Neuron (in vitro differentiated cells): Measurements from ENCODE around the gene APOB.

Experiments used
- H2AFZ ChIP-seq: one replicate; pipeline ENCODE4 v1.6.1; 2013; ENCODE audit warnings: low read depth, mild to moderate bottlenecking, inconsistent platforms, low read length, moderate library complexity
- H3K27me3 ChIP-seq: one replicate; pipeline ENCODE4 v1.6.1; 2013; ENCODE audit warnings: low read length; ENCODE audit not compliant: insufficient read depth
- H3K36me3 ChIP-seq: one replicate; pipeline ENCODE4 v1.6.1; 2013; ENCODE audit warnings: low read length; ENCODE audit not compliant: insufficient read depth
- H3K4me1 ChIP-seq: one replicate; pipeline ENCODE4 v1.6.1; 2013; ENCODE audit warnings: low read length; ENCODE audit not compliant: insufficient read depth
- H3K4me3 ChIP-seq: 2 replicates; pipeline ENCODE4 v1.5.1; 2013; ENCODE audit warnings: mild to moderate bottlenecking, low read length, moderate library complexity
- H3K9me3 ChIP-seq: one replicate; pipeline ENCODE4 v1.6.1; 2013; ENCODE audit warnings: low read length

APOB gene

GRCh38 chr2:20972110-20972509 is 71.8 kb downstream of the APOB start:
- Histone ChIP-seq H2AFZ (no peak overlapping the region), H3K4me1 (no peaks in the 10 kb centered on the region), H3K36me3 (no peaks in the 10 kb centered on the region), H3K9me3 (no peaks in the 10 kb centered on the region), H3K4me3 (no peak overlapping the region), H3K27me3 (no peaks in the 10 kb centered on the region)

GRCh38 chr2:20970068-20970467 is 73.8 kb downstream of the APOB start:
- Histone ChIP-seq H3K27me3 (peaks cover 4% of the 10 kb centered on the region), H3K4me1 (no peaks in the 10 kb centered on the region), H3K4me3 (no peak overlapping the region), H2AFZ (no peak overlapping the region), H3K9me3 (no peaks in the 10 kb centered on the region), H3K36me3 (no peaks in the 10 kb centered on the region)

- peaks cover 4% of the 10 kb centered on the region for H3K27me3 ChIP-seq
- H3K4me3 ChIP-seq = no peak overlapping the region
These were observed 77.7 kb downstream of the APOB start for GRCh38 chr2:20966061-20966595.

GRCh38 chr2:20965221-20965620 is 78.7 kb downstream of the APOB start:
- Histone ChIP-seq H3K27me3 (peaks cover 4% of the 10 kb centered on the region), H3K36me3 (no peaks in the 10 kb centered on the region), H3K4me1 (no peaks in the 10 kb centered on the region), H2AFZ (no peak overlapping the region), H3K9me3 (no peaks in the 10 kb centered on the region), H3K4me3 (no peak overlapping the region)

More at GRCh38 chr2:20966061-20966595, 77.7 kb downstream of the APOB start:
- Histone ChIP-seq H3K4me1 (no peaks in the 10 kb centered on the region), H2AFZ (no peak overlapping the region), H3K9me3 (no peaks in the 10 kb centered on the region), H3K36me3 (no peaks in the 10 kb centered on the region)

- no peak overlapping the region for H2AFZ ChIP-seq
- H3K27me3 ChIP-seq = peaks cover 4% of the 10 kb centered on the region
- no peak overlapping the region for H3K4me3 ChIP-seq
- no peaks in the 10 kb centered on the region for H3K4me1 ChIP-seq
- H3K9me3 ChIP-seq = no peaks in the 10 kb centered on the region
- no peaks in the 10 kb centered on the region for H3K36me3 ChIP-seq
These were observed 80.0 kb downstream of the APOB start for GRCh38 chr2:20963867-20964266.

GRCh38 chr2:20962939-20963557 is 80.8 kb downstream of the APOB start:
- Histone ChIP-seq H3K36me3 (no peaks in the 10 kb centered on the region), H2AFZ (no peak overlapping the region), H3K4me1 (no peaks in the 10 kb centered on the region), H3K4me3 (no peak overlapping the region), H3K27me3 (peaks cover 4% of the 10 kb centered on the region), H3K9me3 (no peaks in the 10 kb centered on the region)

GRCh38 chr2:20961858-20962257 is 82.0 kb downstream of the APOB start:
- H2AFZ ChIP-seq = no peak overlapping the region
- H3K36me3 ChIP-seq = no peaks in the 10 kb centered on the region
- no peaks in the 10 kb centered on the region for H3K9me3 ChIP-seq
- no peaks in the 10 kb centered on the region for H3K4me1 ChIP-seq
- H3K4me3 ChIP-seq = no peak overlapping the region
- H3K27me3 ChIP-seq = peaks cover 4% of the 10 kb centered on the region

- no peaks in the 10 kb centered on the region for H3K36me3 ChIP-seq
- H3K4me1 ChIP-seq = no peaks in the 10 kb centered on the region
- no peak overlapping the region for H2AFZ ChIP-seq
- no peaks in the 10 kb centered on the region for H3K9me3 ChIP-seq
- peaks cover 7% of the 10 kb centered on the region for H3K27me3 ChIP-seq
- H3K4me3 ChIP-seq = no peak overlapping the region
These were observed 83.9 kb downstream of the APOB start for GRCh38 chr2:20960003-20960402.

GRCh38 chr2:20959252-20959651 is 84.6 kb downstream of the APOB start:
- no peaks in the 10 kb centered on the region for H3K36me3 ChIP-seq
- H3K27me3 ChIP-seq = peaks cover 7% of the 10 kb centered on the region
- no peak overlapping the region for H2AFZ ChIP-seq
- H3K9me3 ChIP-seq = no peaks in the 10 kb centered on the region
- no peaks in the 10 kb centered on the region for H3K4me1 ChIP-seq
- no peak overlapping the region for H3K4me3 ChIP-seq

GRCh38 chr2:20957788-20958525 is 85.9 kb downstream of the APOB start:
- H3K27me3 ChIP-seq = peaks cover 7% of the 10 kb centered on the region
- H3K4me1 ChIP-seq = no peaks in the 10 kb centered on the region
- no peaks in the 10 kb centered on the region for H3K36me3 ChIP-seq
- no peaks in the 10 kb centered on the region for H3K9me3 ChIP-seq
- no peak overlapping the region for H3K4me3 ChIP-seq
- no peak overlapping the region for H2AFZ ChIP-seq

- Histone ChIP-seq H2AFZ (no peak overlapping the region), H3K9me3 (no peaks in the 10 kb centered on the region), H3K27me3 (peaks cover 7% of the 10 kb centered on the region), H3K4me3 (no peak overlapping the region), H3K36me3 (no peaks in the 10 kb centered on the region), H3K4me1 (no peaks in the 10 kb centered on the region)
These were observed 88.4 kb downstream of the APOB start for GRCh38 chr2:20955277-20956026.

GRCh38 chr2:20953146-20953824 is 90.6 kb downstream of the APOB start:
- Histone ChIP-seq H3K27me3 (peaks cover 7% of the 10 kb centered on the region), H3K36me3 (no peaks in the 10 kb centered on the region), H3K4me1 (no peaks in the 10 kb centered on the region), H2AFZ (no peak overlapping the region), H3K9me3 (no peaks in the 10 kb centered on the region), H3K4me3 (no peak overlapping the region)
